NCI-H226 (cell line): ENCODE measurements around the gene UNC79.

Experiments
- DNase-seq: peaks from one replicate; pipeline ENCODE4 v3.0.0-alpha.2; 2015

UNC79 gene

DNA sequence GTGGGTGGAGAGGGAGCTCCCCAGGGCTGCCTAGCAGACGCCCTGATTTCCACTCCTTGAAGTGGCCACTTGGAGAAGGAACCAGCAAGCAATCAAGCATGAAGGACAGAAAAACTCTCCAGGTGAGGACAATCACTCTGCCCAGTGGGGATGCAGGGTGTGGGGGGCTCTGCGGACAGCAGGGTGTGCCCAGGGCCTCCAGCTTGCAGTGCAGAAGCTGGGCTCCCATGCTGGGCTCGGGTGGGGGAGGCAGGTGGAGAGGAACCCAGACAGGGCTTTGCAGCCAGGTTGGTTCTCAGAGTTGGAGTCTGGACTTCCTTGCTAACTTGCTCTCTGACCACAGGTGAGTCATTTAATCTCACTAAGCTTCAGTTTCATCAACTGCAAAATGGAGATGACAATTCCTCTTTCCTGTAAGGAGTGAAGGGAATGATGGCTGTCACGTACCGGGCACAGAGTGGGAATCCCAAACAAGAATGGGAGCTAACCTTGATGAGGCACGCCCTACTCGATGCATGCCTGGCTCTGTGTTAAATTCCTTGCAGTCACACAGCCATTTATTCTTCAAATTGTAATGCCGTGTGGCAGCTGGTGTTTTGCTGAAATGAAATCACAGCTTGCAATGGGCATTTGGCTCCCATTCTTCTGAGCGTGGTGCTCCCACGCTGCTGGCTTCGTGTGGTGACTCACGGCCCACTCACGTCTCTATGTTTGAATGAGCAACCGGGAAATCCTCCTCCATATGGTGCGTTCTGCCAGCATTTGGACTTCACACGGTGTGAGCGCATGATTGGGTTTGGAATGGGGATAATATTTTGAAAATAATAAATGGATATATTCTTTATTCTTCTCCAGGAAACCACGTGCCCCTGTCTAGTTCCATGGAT lies 282.3 kb downstream of the UNC79 start:
- DNase-seq, result no peak

- DNase-seq, result no peak
Observed at GRCh38 chr14:93713726-93714405, 283.1 kb downstream of the UNC79 start.

DNA sequence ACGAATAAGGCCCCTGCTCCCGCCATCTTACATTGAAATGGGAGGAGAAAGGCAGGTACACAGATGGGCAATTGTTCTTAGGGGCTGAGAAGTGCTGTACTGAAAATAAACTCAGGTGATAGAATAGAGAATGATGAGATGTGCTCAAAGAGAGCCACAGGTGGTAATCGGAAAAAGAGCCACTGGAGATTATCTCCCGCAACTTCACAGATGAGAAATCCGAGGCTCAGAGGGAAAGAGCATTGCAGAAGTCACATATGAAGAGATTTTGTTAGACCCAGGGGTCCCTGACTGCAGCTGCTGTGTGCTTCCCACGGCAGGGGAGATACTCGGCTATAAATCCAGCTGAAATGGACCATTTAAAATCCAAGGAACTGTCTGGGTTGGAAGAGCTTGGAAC lies 283.9 kb downstream of the UNC79 start:
- DNase-seq, result no peak

DNA sequence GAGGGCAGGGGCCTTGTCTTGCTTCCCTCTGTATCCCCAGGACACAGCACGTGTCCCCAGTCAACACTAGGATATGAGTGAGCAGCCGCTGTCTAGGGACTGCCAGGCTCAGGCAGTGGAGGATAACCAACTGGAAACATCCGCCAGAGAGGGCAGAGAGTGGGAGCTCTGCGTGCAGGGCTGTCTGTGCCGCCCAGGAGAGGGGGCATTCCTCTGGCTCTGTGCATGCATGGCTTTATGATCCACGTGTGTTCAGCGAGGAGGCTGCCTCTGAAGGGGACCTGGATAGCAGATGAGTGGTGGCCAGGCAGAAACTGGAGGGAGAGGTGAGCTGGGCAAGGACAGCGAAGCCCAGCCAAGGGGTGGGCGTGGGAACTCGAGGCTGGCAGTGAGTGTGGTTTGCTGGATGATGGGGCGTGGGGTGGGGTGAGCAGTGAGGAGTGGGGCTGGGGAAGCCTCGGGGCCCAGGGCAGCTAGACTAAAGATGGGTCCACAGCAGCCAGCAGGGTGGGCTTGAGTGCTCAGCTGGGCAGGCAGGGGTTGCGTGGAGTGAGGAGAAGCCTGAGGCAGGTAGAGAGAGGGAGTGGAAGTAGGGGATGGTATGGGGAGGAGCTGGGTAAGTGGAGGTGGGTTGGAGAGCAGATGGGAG lies 284.7 kb downstream of the UNC79 start:
- DNase-seq, result no peak

DNA sequence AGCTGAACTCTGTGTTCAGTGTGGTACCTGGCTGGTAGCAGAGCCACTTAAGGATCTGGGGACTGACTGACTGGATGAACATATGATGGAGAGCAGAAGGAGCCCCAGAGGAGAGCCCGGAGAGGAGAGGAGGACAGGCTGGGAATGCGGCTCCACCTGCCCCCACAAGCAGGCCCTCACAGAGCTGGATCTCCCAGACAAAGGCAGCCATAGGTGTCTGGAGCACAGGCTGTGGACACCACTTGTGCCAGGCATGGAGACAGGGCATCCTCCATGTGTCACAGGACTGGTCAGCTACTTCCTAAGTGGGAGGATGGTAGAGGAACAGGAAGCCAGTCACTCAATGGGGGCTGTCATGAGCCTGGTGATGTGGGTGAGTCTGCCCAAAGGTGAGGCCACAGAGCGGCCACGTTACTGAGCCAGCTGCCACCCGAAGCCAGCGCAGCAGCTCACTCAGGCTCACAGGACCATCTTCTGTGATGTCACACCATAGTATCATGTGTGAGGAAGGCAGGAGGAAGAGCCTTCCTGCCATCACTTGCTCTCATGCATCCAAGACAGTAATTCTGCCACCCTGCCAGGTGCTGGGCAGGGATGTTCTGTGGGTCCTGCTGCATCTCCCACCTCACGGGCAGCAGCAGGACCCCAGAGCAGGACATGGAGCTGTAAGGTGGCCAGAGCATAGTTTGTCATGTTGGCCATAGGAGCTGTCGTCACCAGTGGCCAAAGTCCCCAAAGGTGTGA lies 285.4 kb downstream of the UNC79 start:
- no peak for DNase-seq

DNA sequence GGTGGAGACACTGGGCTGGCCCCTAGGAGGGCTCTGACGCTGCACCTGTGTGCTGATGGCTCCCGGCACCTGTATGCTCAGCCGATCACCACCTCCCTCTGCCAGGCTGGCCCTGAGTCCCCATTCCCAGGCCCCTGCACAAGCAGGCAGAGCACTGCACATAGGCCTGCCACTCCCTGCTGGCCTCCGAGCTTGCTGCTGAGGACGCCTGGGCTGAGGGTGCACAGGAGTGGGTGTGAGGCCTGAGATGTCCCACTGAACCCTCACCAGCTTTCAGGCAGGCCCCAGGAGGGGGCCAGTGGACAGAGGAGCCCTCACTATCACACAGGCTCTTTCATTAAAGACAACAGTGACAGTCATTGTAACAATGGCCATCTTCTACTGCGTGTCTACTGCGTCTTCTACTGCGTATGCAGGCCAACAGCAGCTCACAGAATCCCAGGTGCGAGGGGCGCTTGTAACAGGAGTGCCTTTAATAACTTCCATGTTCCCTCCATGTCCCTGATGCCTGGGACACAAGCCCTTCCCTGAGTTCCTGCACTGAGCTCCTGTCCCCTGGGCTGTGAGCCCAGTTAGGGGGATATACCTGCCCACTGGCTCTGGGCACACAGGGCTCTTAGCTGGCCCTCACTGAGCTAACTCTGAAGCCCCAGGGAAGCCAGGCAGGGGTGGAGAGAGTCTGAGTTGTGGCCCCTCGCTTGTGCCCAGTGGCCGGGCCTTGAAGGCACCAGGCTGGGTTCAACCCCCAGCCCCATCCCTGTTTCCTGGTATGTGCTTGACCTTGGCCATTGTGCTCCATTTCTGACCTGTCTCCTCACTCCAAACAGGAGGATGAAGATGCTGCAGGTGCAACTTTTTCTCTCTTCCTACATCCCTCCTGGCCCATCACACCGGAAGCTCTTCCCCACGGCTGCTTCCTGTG lies 286.3 kb downstream of the UNC79 start:
- no peak for DNase-seq

- no peak for DNase-seq
Observed at GRCh38 chr14:93717668-93718320, 287.1 kb downstream of the UNC79 start.

- DNase-seq, result no peak
Observed at GRCh38 chr14:93719256-93719655, 288.5 kb downstream of the UNC79 start.

DNA sequence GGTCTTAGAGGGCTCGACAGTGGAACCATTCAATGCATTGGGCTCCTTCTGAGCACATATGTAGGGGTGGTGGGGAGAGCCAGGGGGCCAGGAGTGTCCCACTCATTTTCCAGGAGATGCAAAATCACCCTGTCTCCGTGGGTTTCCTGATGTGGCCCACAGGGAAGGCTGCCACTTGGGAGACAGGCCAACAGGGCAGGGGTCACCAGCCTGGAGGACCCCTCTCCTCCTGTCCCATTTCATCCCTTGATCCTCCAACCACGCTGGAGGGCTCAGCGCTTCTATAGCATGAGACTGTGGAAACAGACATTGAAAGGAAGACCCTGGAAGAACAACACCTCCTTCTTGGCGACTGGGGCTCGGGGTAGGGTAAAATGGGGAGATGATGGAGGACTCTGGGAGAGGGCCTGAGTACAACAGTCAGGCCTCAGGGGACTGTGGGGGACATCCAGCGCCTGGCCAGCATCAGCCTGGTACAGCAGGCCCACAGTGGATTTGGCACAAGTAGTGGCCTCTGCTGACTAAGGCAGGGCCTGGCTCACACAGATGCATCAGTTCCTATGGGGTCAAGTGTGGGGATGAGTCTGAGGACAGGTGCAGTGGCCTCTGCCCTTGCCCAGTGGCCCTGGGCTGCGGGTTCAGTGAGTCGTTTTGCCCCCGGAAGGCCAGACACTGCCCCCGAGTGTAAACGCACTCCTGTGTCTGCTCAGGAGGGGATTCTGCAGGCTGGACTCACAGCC lies 289.5 kb downstream of the UNC79 start:
- DNase-seq, result no peak

DNA sequence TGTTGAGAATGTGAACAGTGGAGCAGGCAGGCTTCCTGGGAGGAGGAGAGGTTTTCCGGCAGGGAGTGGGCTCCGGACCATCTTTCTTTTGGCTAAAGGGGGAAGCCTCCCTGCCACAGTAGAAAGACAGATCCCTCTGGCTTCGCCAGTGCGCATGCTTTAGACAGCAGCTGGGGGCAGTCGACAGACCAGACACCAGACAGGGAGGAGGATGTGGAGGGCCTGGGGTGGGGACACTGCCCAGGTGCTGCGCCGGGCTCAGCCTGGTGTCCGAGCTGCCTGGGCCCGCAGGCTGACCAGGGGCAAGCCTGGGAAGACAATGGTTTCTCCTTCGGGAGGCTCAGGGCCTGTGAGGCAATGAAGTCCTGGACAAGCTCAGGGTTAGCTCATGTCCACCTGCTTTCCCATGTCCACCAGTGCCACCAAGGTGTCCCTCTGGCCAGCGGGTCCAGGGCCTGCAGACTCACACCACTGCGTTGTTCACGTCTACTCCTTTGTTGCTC lies 290.3 kb downstream of the UNC79 start:
- DNase-seq, result no peak

- DNase-seq, result no peak
Observed at GRCh38 chr14:93723001-93723400, 292.3 kb downstream of the UNC79 start.

DNA sequence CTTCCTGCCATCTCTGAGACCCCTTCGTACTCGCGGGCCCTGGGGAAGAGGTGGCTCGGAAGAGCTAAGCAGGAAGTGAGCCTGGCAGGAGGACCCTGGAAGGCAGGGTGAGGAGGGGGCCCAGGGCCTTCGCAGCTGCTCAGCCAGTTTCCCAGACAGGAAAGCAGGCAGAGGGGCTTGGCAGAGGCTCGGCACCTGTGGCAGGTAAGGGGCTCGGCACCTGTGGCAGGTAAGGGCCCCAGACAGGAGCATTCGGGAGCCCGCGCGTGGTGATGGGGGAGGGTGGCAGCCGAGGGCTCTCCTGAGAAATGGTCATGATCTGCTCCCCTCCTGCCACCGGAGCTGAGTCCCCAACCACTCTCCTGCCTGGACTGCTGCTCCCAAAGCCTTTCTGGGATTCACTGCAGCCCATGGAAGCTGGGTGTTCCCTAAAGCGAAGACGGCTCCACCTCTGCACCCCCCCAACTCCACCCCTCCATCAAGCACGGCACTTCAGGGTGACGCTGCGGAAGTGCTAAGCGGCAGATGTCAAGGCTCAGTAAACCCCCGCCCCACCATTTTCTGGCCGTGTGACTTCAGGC lies 294.4 kb downstream of the UNC79 start:
- DNase-seq, result no peak

DNA sequence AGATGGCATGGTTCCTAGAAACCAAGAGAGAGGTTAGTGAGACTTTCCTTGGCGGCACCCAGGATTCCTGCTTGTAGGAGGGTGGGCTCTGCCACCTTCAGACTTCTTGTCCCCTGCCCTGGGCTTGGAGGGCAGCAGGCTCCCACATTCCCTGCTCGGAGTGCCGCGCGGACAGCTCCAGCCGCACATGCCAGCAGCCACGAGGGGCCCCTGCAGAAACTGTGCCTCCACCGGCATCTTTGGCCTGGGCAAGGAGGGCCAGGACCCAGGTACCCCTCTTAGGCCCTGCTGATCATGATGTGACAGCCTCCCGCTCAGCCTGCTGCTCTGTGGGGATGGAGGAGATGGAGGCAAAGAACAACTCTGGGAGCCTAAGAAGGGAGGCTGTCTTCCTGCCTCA lies 295.3 kb downstream of the UNC79 start:
- no peak for DNase-seq

DNA sequence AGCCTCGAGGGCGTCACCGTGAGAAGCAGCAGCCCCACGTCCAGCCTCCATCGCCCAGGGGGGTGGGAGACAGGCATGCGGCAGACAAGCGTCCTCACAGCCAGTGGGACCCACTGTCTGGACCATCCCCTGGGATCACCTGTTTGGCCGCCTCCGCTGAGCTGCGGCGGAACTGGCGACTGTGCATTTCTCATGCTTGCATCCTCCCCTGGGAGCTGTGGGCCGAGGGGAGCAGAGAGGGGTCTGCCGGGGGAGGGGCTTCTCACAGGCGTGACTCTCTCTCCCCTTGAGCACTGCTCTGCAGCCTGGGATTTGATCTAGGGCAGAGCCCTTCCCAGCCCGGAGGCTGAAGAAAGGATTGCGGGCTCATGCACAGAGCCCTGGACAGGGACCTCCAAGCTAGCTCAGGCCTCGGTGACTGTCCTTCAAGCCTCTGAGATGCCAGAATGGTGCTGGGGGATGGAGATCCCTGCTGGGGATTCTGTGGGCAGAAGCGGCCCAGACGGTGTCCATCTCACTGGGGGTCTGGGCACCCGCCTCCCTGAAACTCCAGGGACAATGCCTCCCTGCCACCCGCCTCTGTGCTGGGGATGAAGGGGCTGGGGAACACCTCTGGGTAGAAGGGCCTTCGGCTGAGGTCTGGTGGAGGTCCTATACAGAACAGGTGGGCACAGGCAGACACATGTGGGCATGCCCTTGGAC lies 296.5 kb downstream of the UNC79 start:
- no peak for DNase-seq

DNA sequence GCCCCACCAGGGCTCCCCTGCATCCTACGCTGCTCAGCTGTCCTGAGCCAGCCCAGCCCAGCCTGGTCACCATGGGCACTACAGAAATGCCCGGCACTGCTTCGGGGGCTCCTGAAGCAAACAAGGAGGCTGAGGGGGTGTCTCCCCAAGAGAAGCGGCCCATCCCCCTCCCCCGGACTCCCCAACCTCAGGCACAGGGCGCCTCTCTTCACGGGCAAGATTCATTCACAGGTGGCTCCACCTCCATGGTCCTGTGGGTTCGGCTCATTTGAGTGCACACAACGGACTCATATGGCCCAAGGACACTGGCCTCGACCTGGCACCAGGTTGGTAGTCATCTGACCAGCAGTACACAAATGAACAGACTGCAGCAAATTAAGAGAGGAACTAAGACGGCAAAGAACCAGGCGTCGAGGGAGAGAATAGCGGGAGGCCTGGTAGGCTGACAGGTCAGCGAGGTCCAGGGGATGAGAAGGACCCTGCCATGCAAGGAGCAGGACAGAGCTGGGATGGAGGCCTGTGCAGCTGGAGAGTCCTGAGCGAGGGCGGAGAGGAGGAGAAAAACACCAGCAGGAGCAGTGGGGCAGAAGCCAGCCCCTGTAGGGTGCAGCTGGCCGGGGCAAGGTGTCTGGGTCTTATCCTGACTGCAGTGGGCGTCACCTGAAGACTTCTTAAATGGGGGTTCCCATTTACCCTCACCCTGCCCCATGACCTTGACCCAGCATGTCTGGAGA lies 297.3 kb downstream of the UNC79 start:
- no peak for DNase-seq

GRCh38 chr14:93728651-93729016 lies 297.9 kb downstream of the UNC79 start:
- no peak for DNase-seq

GRCh38 chr14:93729993-93730392 lies 299.3 kb downstream of the UNC79 start:
- DNase-seq, result no peak

GRCh38 chr14:93731753-93732152 lies 301.0 kb downstream of the UNC79 start:
- no peak for DNase-seq

DNA sequence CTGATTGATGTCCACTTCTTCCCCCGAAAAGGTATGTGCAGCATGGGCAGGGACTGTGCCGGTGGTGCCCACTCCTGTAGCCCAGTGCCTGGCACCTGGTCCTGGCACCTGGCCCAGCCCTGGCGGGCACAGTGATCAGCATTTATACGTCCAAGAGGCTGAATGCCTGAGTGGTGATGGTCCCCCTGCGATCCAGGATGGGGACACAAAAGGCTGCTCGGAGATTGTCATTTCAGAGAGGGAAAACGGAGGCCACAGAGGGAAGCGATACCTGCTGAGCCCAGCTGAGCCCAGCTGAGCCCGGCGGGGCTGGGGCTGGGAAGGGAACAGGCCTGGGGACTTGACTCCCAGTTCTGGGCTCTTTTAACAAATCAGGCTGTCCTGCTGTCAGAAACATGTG lies 301.8 kb downstream of the UNC79 start:
- no peak for DNase-seq
